Epithelial cell of prostate (primary cell): ENCODE results near the gene PI4KB.
"Not testable (repeated sequence)": the region's sequence is repeated elsewhere in the genome, so short reads cannot be mapped to it uniquely, and the experiment has no call there.

Source experiments
- DNase-seq: peaks from one replicate; pipeline ENCODE4 v3.0.0-alpha.2; 2011; ENCODE audit warnings: low read depth, low spot score
- H3K27ac ChIP-seq: fragments of 450-650 bp; 2 replicates; pipeline ENCODE4 v1.5.1; 2017; ENCODE audit warnings: mild to moderate bottlenecking

PI4KB gene

DNA sequence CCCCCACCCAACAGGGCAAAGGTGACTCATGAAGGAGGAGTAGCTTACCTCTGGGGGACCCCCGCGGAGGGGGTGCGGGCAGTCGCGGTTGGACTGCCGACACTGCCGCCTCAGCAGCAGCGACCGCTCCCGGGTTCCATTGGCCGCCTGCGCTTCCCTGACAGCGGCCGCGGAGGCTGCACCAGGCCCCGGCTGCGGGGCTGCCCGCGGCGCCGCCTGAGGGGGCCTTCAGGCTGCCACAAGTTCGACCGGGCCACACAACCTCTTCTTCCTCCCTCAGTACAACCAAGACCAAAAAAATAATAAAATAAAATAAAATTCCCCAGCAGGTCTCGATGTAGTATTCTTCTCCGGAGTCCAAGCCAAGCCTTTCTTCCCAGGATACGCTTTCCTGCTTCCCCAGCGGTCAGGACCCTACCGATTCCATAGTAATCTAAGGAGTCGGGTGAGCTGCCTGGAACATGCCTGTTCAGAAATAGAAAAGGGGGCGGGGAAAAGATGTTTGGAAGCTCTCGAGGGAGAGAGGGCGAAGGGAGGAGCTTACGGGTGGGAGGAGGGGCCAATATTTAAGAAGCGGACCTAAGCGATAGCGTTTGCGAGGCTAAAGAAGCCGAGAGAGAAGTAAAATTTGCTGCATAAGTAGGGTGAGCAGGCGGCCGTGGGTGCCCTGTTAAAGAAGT lies at the start of gene PI4KB:
Gene PI4KB, minus strand, starts transcription at position 194 of the 680 bp plus-strand sequence. CDS start 10,935 bp downstream, outside the sequence.
- peak; percentile 86 for DNase-seq
- peak within 1 kb of the TSS; percentile 79 for H3K27ac ChIP-seq

DNA sequence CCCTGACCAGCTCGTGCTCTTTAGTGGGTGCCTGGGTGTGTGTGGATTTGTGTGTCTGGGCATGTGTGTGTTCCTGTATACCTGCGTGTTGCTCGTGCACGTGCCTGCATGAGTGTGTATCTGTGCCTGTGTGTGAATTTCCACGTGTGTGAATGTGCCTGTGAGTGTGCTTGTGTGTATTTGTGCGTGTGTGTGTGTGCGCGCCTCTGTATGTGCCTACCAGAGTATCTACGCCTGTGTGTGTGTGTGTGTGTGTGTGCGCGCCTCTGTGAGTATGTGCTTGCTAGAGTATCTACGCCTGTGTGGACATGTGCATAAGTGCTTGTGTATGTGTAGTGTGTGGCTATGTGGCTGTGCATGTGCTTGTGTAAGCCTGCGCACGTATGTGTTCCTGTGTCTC lies 46.0 kb upstream of the PI4KB start:
- no peak overlapping the region for H3K27ac ChIP-seq
- no peak for DNase-seq

DNA sequence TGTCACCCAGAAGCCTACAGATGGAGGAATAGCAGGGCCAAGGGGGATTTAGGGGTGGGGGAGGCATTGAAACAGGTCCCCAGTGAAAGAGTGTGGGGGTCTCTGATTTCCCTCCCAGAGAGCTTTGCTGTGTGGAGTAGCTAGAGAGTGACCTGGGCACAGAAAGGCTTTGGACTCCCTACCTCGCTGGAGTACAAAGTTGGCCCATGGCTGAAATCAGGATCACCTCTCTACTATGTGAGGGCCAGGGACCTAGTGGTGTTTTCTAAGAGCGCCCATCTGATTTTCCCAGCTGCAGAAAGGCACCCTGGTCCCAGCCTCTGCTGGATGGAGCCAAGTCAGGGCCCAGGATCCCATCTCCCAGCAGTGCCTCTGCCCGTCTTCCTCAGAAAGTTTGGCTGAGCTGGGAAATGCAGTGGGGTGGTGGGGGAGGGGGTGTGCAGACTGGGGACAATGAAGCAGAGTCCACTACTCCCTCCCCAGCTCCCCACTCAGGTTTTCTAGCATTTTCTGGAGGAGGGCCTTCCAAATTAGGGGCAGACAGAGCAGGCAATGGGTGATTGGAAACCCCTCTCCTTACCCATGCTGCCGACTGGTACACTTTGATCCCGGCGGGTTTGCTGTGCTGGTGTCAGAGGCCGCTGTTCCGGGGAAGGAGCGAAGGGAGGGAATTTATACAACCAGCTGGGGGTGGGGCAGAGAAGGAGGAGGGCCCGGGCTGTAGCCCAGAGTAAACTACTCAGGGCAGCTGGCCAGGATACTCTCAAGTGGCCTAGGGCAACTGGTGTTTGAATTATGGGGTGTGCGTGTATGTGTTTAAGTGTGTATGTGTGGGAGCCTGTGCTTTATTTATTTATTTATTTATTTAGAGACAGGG lies 45.1 kb upstream of the PI4KB start, which contains the start of gene SELENBP1:
Gene SELENBP1, minus strand, starts transcription at position 648 of the 877 bp plus-strand sequence. Its CDS starts 64 bp downstream, at position 584.
- H3K27ac ChIP-seq, result no peak within 1 kb of the TSS
- DNase-seq, result peak; percentile 14

DNA sequence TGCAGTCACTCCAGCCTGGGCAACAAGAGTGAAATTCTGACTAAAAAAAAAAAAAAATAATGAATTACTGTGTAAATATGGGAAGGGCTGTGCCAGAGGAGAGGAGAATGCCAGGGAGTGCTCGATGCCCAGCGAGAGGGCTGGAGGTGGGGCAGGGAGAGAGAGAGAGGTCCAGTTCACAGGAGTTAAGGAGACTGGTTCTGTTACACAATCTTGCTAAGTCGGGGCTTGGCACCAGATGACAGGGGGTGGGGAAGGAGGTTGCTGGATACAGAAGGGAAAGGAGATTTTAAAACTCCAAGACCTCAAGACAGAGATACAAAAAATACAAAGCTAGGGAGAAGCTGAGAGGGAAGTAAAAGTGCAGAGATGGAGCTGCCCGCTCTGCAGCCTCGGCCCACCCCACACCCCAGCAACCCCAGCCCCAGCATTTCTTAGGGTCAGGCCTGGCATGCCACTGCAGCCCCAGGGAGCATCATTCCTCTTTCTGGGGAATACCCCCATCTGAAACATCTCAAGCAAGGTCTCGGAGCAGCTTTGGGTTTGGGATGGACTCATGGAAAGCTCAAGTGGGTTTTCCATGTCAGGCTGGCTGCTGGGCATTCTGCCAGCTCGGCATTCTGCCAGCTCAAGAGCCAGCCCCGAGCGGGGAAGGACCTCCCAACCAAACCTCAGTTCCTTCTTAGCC lies 44.3 kb upstream of the PI4KB start:
- DNase-seq, result no peak
- H3K27ac ChIP-seq, result no peak overlapping the region

DNA sequence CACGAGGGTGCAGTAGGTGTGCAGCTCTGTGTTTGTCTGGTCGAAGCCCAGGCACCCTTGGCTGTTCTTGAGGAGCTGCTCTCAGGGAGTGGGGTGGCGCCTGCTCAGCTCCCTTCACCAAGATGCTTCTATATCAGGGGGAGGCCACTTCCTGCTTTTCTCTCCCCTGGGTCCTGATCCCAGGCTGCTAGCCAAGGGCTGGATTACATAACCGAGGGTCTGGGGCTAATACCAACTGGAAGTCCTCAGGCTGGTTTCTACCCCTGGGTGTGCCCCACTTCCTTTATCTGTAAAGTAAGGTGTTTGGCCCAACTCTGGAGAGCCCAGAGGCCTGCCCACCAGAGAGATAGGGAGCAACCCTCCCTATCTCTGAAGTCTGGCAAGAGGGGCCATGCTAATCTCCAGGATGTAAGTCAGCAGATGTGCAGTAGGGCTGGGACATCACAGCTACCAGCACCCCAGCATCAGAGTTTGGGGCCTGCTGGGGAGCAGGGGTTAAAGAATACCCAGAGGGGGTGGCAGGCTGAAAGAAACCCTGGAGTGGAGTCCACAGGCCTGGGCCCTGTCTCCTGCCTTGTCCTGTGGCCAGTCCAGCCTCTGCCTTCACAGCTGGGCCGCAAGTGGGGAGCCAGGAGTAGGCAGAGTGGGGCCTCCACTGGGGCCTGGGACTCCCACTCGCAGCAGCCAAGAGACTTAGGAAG lies 43.1 kb upstream of the PI4KB start:
- no peak for DNase-seq
- no peak overlapping the region for H3K27ac ChIP-seq

DNA sequence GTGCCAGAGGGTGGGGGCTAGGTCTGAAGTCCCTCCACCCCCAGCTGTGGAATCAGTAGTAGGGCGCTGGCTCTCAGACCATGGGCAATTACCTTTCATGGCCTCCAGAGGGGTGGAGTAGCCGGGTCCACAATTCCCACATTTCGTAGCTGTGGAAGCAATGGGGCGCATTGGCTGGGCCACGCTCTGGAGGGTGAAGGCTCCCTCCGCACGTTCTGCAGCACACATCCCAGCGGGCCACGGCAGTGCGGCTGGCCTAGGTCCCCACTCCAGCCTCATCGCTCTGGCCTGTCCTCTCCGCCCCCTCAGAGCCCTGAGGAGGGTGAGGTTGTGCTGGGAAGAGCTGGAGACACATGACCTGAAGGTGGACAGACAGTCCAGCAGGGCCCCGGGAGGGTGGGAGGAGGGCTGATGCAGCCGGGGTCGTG lies 42.4 kb upstream of the PI4KB start:
- DNase-seq, result no peak
- H3K27ac ChIP-seq, result no peak overlapping the region

DNA sequence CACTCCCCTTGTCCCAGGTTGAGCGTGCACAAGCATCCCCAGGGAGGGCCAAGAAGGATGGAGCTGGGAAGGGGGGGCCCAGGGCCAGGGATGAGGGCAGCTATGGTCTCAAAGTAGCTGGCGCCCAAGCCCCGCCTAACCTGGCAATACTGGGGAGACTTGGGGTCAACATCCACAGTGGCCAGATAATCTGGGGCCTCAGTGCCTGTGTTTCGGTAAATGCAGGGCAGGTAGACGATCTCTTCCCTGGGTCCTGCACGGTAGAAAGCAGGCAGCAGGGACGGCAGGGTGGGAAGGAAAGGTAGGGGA lies 42.0 kb upstream of the PI4KB start:
- no peak overlapping the region for H3K27ac ChIP-seq
- no peak for DNase-seq

DNA sequence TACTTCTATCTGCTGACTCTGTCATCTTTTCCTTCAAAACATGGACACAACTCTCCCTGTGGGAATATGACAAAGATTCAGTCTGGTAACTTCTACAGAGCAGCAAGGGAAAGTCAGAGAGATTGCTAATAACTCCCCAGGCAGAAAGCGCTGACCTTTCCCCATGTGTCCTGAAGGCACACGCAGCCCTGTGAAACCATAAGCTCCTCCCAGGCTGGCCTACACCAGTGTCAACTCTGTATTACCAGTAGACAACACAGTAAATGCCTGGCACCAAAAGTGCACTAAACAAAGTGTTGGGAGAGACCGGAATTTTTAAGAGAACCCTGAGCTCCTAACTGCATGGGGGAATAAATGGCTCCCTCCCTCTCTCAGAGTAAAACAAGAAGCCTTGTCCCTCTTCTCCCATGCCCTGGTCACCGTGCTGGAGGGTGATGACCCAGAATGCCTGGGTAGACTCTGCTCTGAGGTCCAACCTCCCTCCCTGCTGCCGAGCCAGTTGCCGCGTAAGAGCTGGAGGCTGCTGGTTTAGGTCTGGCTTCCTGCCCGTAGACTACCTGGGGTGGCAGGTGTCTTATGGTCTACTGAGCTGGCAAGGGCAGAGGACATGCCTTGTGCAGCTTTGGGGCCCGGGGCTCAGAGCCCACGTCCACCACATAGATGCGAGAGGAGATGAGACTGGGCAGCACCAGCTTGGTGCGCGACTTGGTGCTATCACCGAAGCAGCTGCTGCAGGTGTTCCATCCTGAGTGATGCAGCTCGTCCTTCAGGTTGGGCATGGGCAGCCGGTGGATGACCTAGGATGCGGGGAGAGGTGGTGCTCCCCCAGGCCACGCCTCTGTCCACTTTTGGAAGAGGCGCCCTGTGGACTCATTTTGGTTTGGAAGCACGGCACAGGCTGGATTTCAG lies 41.4 kb upstream of the PI4KB start:
- H3K27ac ChIP-seq, result no peak overlapping the region
- no peak for DNase-seq

DNA sequence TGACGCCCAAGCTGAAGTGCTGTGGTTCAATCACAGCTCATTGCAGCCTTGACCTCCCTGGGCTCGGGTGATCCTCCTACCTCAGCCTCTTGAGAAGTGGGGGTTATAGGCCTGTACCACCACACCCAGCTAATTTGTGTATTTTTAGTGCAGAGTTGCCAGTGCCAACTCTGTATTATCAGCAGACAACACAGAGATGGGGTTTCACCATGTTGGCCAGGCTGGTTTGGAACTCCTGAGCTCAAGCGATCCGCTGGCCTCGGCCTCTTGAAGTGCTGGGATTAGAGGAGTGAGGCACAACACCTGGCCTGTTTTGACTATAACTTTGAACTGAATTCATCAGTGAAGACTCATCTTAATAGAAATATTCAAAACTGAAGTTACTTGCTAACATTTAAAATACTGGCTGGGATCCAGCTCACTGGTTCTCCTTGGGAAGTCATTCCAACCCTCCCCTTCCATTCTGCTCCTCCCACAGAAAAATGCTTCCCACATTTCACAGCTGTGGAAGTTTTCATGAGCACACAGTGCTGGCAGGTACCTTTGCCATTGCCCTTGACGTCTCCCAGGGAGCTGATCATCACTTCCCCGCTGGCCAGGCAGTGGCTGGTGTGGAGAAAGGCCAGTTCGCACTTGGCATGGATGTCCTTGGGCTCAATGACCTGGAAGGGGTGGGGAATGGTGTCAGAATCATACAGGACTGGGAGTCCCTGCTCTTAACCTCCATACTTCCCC lies 40.6 kb upstream of the PI4KB start:
- no peak overlapping the region for H3K27ac ChIP-seq

DNA sequence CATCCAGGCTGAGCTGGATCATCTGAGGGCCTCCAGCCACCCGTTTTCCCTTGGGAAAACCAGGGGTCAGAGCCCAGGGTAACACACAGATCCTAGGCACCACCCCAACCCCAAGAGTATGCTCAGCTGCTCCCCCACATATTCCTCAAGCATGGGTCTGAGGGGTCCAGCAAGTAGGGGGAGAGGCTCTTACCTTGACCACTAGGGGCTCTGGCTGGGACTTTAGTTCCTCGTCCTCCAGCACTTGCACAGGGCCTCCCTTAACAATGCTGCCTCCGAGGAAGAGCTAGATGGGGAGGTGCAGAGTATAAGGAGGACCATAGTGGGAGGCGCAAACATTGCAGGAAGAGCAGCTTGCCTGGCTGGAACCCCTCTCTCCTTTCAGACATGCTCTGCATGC lies 37.8 kb upstream of the PI4KB start:
- no peak for DNase-seq

More for the DNA sequence above, 40.6 kb upstream of the PI4KB start:
- no peak for DNase-seq

DNA sequence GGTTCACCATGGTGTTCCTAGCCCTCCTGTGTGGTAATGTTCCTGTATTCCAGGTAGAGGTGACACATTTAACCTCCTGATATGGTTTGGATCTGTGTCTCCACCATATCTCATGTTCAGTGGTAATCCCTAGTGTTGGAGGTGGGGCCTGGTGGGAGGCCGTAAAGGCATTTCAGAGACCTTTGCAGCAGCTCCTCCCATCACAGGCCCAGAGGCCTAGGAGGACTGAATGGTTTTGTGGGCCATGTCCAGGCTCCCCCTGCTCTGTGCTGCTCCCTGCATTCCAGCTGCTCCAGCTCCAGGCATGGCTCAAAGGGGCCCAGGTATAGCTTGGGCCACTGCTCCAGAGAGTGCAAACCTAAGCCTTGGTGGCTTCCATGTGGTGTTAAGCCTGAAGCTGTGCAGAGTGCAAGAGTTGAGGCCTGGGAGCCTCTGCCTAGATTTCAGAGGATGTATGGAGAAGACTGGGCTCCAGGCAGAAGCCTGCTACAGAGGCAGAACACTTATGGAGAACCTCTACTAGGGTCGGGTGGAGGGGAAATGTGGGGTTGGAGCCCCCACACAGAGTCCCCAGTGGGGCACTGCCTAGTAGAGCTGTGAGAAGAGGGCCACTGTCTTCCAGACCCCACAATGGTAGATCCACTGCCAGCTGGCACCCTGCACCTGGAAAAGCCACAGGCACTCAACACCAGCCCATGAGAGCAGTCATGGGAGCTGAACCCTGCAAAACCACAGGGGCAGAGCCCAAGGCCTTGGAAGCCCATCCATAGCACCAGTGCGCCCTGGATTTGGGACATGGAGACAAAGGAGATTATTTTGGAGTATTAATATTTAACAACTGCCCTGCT lies 35.3 kb upstream of the PI4KB start:
- no peak overlapping the region for H3K27ac ChIP-seq
- DNase-seq, result no peak

More for the DNA sequence above, 37.8 kb upstream of the PI4KB start:
- no peak overlapping the region for H3K27ac ChIP-seq

DNA sequence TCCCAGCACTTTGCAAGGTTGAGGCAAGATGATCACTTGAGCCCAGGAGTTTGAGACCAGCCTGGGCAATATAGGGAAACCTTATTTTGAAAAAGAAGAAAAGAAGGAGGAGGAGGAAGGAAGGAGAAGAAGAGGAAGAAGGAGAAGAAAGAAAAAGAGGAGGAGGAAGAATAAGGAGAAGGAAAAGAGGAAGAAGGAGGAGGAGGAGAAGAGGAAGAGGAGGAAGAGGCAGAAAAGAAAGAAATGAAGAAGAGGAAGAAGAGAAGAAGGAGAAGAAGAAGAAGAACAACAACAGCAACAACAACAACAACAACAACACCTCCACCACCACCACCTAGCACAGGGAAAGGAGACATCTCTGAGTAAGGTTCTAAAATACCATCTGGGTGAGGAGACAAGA lies 34.7 kb upstream of the PI4KB start:
- DNase-seq, result no peak
- no peak overlapping the region for H3K27ac ChIP-seq

DNA sequence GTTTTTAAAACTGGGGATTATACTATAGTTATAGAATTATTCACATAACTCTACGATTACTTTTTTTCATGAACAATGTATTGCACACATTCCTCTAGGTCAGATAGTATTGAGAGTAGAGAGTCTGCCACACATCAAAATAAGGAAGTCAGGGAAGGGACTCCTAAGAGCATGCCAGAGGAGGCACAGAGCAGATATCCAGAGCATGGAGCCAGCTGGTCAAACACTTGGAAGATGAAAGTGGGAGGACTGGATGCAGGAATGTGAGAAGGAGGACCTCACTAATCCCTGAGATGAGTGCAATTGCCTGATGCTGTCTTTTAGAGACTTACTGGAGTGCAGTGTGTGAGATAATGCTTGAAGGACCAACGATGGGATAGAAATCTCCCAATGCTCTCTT lies 29.5 kb upstream of the PI4KB start:
- no peak for DNase-seq
- H3K27ac ChIP-seq, result no peak overlapping the region

DNA sequence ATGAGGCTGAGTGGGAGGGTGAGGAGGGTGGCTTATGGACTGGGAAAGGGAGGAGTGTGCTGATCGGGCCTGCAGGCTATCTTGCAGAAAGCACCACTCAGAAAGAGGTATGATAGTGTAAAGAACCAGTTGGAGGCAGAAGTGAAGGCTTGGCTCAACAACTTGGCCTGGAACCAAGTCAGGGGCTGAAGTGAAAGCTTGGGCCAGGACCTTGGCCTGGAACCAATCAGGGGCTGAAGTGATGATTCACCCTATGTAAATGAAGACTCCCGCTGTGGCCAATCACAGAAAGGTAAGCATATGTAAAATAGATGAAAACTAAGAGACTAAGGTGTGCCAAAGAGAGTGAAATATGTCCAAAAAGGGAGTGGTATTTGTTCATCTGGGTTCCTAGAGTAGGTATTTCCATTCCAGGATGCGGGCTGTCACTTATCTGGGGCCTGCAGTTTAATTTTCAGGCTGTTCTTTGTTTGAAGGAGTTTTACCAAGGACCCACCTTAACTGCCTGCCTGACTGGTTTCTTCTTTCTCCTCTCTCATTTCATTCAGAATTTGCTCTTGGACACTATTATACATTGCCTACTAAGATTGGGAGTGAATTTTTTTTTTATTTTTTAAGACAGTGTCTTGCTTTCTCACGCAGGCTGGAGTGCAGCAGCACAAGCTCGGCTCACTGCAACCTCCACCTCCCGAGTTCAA lies 25.0 kb upstream of the PI4KB start:
- DNase-seq, result no peak
- no peak overlapping the region for H3K27ac ChIP-seq

DNA sequence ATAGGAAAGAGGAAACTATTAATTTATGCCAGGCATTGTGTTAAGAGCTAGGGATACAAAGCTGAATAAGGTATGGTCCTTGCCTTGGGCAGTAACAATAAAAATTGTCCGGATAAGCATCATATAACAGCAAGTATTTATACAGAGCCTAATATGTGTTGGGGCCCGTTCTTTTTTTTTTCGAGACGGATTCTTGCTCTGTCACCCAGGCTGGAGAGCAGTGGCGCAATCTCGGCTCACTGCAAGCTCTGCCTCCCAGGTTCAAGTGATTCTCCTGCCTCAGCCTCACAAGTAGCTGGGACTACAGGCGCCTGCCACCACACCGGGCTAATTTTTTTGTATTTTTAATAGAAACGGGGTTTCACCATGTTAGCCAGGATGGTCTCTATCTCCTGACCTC lies 23.1 kb upstream of the PI4KB start:
- H3K27ac ChIP-seq, DNase-seq: not testable (repeated sequence)

DNA sequence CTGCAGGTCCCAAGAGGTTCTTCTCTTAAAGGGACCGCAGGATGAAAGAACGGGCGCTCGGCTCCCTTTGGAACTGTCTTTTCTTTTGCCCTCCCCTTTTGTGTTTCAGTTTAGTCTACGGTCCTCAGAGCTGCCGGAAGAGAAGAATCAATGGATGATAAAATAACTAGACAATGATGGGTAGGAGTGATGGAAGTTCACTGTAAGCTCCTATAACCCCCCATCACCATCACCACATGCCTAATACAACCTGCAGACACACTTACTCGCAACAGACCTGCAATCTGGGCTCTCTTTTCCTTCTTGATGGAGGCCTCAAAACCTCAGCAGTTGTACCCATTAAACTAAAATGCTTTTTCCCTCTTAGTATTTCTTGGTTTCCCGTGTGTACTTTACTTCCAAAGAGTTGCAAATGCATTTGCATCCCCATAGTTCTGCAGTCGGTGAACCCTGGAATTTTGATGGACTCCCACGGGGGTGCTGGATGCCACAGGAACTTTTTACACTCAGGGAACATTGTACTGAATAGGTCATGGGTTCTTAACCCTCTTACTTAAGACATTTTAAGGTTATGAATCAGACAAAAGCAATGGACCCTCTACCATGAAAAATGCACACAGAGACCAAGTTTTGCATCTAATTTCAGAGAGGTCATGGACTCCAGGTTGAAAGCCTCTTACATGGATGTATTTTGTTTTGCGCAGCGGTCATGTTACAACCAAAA lies 20.5 kb upstream of the PI4KB start:
- DNase-seq, result no peak

More for the DNA sequence above, 20.5 kb upstream of the PI4KB start:
- peak overlapping the region; percentile 36 for H3K27ac ChIP-seq
